ENCODE results near the gene PGP. TPM values are rescaled to one million over a fixed set of nuclear protein-coding genes. Genes with fewer than 3 reads are reported as not detected.

Gene PGP
- total and polyA plus RNA-seq, 8 donors: 7.1 to 24.4 (median 9.3) TPM

DNA sequence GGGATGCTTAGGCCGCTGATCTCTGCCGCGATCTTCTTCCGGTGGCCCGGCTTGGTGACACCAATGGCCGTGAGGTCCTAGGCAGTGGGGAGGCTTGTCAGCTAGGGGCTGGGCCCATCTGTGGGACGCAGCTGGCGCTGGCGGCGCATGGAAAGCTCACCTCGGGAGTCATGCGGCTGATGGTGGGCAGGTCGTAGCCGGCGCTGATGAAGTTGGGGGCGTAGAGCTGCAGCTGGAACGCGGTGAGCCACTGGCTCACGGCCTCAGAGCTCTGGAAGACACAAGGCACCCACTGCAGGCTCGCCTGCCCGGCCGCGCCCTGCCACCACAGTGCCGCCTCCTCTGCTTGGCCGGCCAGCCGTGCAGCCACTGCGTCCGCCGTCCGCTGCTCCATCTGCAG, 31.0 kb downstream of the PGP start:
- Histone ChIP-seq H3K4me1 (no peaks in the 10 kb centered on the region), H3K27ac (no peak overlapping the region), H3K27me3 (no peaks in the 10 kb centered on the region), H3K4me3 (no peak overlapping the region), H3K36me3 (no peaks in the 10 kb centered on the region), H3K9me3 (no peaks in the 10 kb centered on the region)
- DNase-seq: no peak
- ATAC-seq: no peak
- TF ChIP-seq, protein P1, sequence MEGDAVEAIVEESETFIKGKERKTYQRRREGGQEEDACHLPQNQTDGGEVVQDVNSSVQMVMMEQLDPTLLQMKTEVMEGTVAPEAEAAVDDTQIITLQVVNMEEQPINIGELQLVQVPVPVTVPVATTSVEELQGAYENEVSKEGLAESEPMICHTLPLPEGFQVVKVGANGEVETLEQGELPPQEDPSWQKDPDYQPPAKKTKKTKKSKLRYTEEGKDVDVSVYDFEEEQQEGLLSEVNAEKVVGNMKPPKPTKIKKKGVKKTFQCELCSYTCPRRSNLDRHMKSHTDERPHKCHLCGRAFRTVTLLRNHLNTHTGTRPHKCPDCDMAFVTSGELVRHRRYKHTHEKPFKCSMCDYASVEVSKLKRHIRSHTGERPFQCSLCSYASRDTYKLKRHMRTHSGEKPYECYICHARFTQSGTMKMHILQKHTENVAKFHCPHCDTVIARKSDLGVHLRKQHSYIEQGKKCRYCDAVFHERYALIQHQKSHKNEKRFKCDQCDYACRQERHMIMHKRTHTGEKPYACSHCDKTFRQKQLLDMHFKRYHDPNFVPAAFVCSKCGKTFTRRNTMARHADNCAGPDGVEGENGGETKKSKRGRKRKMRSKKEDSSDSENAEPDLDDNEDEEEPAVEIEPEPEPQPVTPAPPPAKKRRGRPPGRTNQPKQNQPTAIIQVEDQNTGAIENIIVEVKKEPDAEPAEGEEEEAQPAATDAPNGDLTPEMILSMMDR (IDR thresholded peaks at IDR 0.05): no peak
- intact Hi-C loops (cut with DNase I): no loop called here

DNA sequence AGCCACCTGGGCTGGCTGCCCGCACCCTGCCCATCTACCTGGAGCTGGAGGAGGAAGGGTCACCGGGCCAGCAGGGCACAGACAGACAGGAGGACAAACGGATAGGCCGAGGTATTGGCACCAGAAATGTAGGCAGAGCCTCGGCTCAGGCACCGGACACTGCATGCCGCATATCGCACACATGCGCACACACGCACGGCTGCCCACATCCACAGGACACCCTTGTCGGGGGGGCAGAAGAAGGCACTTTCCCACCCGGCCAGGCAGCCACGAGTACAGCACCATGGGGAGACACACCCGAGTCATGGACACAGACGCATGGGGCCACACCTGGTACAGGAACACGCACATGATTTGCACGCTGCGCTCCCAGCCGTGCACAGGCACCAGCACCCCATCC, 32.7 kb downstream of the PGP start:
- H3K4me1 ChIP-seq: no peaks in the 10 kb centered on the region
- no peak overlapping the region for H3K27ac ChIP-seq
- TF ChIP-seq, protein P1 (IDR thresholded peaks at IDR 0.05): no peak
- ATAC-seq: no peak
- peaks cover 0 to 17% of the 10 kb centered on the region in 2 donors for H3K36me3 ChIP-seq
- intact Hi-C loops (cut with DNase I): no loop called here
- DNase-seq: no peak
- peaks cover 0 to 3% of the 10 kb centered on the region in 2 donors for H3K9me3 ChIP-seq
- H3K4me3 ChIP-seq: no peak overlapping the region
- no peaks in the 10 kb centered on the region for H3K27me3 ChIP-seq

DNA sequence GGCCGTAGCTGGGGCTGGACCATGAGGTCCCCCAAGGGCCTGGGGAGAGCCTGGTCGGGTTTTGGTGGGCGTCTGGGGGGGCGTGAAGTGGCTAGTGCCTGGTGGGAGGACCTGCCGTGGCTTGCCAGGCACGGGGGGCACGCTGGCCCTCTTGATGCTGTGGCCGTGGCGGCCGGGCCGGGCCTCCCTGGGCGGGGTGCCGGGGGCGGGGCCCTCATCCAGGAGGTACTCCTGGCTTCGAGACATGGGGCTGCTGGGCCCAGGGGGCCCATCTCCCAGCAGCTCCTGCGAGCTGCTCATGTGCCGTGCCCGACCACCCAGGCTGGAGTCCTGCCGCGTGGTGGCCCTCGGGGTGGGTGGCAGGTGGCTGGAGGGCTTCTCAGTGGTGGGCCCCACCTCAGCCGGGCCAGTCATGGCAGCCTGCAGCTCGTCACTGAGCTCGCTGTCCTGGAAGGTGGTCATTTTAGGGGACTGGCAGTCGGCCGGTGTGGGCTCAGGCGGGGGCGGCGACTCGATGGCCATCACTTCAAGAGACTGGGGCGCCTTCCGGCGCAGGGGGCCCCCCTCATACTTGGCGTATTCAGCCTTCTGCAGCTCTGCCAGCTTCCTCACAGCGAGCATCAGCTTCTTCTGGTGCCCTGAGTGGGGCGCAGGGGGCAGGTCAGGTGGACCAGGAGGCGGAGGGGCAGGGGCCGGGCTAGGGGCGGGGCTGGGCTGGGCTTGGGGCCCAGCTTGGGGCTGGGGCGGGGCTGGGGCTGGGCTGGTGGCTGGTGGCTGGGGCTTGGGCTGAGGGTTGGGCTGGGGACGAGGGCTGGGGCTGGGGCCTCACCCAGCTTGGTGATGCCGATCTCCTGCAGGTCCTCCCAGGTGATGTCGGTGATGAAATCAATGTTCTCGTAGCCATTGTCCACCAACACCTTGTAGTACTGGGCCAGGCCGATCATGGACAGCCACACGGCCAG, 33.4 kb downstream of the PGP start:
- peaks cover 0 to 24% of the 10 kb centered on the region in 2 donors for H3K36me3 ChIP-seq
- DNase-seq (no peak), ATAC-seq (no peak)
- peaks cover 0 to 3% of the 10 kb centered on the region in 2 donors for H3K9me3 ChIP-seq
- intact Hi-C loops (cut with DNase I): no loop called here
- no peaks in the 10 kb centered on the region for H3K4me1 ChIP-seq
- no peaks in the 10 kb centered on the region for H3K27me3 ChIP-seq
- H3K4me3 ChIP-seq: no peak overlapping the region
- no peak overlapping the region for H3K27ac ChIP-seq
- TF ChIP-seq, protein P1 (IDR thresholded peaks at IDR 0.05): no peak

DNA sequence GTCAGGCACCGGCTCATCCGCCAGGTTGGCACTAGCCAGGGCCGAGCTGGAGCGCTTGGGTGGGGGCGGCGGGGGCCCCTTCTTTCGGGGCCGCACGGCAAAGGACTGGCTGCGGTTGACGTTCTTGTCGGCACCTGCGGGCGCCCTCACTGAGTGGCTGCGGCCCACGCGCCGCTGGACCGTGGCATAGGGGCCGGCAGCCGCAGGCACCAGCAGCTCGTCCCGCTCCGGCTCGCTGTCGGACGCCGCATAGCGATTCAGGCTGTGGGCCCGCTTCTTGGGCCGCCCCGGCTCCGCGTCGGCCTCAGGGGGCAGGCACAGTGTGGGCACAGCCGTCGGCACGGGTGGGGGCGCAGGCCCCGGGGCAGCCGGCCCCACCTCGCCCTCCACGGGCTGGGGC, 34.2 kb downstream of the PGP start:
- ATAC-seq: no peak
- DNase-seq: no peak
- H3K9me3 ChIP-seq: peaks cover 0 to 3% of the 10 kb centered on the region in 2 donors
- H3K4me3 ChIP-seq: no peak overlapping the region
- no peaks in the 10 kb centered on the region for H3K27me3 ChIP-seq
- intact Hi-C loops (cut with DNase I): no loop called here
- TF ChIP-seq, protein P1 (IDR thresholded peaks at IDR 0.05): no peak
- H3K36me3 ChIP-seq: peaks cover 0 to 32% of the 10 kb centered on the region in 2 donors
- no peaks in the 10 kb centered on the region for H3K4me1 ChIP-seq
- H3K27ac ChIP-seq: no peak overlapping the region

DNA sequence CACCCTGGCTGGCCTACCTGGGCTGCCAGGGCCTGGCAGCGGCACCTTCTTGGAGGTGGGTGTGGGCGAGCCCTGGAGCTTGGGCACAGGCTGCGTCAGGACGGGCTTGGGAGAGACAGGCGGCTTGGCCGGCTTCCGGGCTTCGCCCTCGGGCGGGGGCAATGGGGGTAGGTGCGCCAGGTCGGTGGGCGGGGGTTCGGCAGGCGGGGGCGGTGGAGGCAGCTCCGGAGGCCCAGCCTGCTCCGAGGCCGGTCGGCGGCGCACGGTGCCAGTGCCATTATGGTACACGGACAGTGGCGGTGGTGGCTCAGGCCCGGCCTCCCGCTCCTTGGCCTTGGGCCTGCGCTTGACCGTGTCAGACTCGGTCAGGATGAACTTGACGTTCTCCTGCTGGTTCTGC, 35.1 kb downstream of the PGP start:
- intact Hi-C loops (cut with DNase I): no loop called here
- Histone ChIP-seq H3K27me3 (no peaks in the 10 kb centered on the region), H3K27ac (no peak overlapping the region), H3K4me1 (no peaks in the 10 kb centered on the region), H3K9me3 (peaks cover 0 to 3% of the 10 kb centered on the region in 2 donors), H3K36me3 (peaks cover 0 to 40% of the 10 kb centered on the region in 2 donors), H3K4me3 (no peak overlapping the region)
- no peak for DNase-seq
- TF ChIP-seq, protein P1 (IDR thresholded peaks at IDR 0.05): no peak
- no peak for ATAC-seq
